NB4 (cell line): Measurements from ENCODE around the gene TAF11.

Experiments used
- CTCF ChIP-seq: IDR thresholded peaks from one replicate; pipeline ENCODE4 v1.5.1; 2012; ENCODE audit warnings: low read depth, low read length
- MAX ChIP-seq: IDR thresholded peaks from 2 replicates; pipeline ENCODE4 v1.6.1; 2011; ENCODE audit warnings: low read depth, low read length
- MYC ChIP-seq: IDR thresholded peaks from 2 replicates; pipeline ENCODE4 v1.6.1; 2011; ENCODE audit warnings: low read depth, low read length

- TF ChIP-seq MAX (no peak), CTCF (no peak), MYC (no peak)
Observed at GRCh38 chr6:34900321-34901031, 12.6 kb upstream of the TAF11 start.
